Measurements from ENCODE around the gene SERBP1. TPM values are rescaled to one million over a fixed set of nuclear protein-coding genes. Genes with fewer than 3 reads are reported as not detected.

SERBP1 gene
- total RNA-seq: 100 to 1,000 TPM; 122 to 183 (median 155) TPM
- 100 to 1,000 TPM in 1 of 3 donors, 10 to 100 TPM in 2; 59.7 to 226 (median 79.5) TPM for polyA plus RNA-seq
- long read RNA-seq, donor 1, full-length matches to known transcripts: 78 of 220 reads
- long read RNA-seq, donor 1, partial matches to known transcripts: 142 of 220 reads
- long read RNA-seq, donor 1, other reads (novel, unspliced or antisense): 0 of 220 reads
- long read RNA-seq, donor 2, full-length matches to known transcripts: 47 of 163 reads
- long read RNA-seq, donor 2, partial matches to known transcripts: 116 of 163 reads
- long read RNA-seq, donor 2, other reads (novel, unspliced or antisense): 0 of 163 reads
- long read RNA-seq, donor 3, full-length matches to known transcripts: 37 of 76 reads
- long read RNA-seq, donor 3, partial matches to known transcripts: 39 of 76 reads
- long read RNA-seq, donor 3, other reads (novel, unspliced or antisense): 0 of 76 reads
- long read RNA-seq, donor 4, full-length matches to known transcripts: 70 of 83 reads
- long read RNA-seq, donor 4, partial matches to known transcripts: 10 of 83 reads
- long read RNA-seq, donor 4, other reads (novel, unspliced or antisense): 3 of 83 reads
- long read RNA-seq, donor 5, full-length matches to known transcripts: 270 of 285 reads
- long read RNA-seq, donor 5, partial matches to known transcripts: 7 of 285 reads
- long read RNA-seq, donor 5, other reads (novel, unspliced or antisense): 8 of 285 reads
- long read RNA-seq, donor 6, full-length matches to known transcripts: 42 of 63 reads
- long read RNA-seq, donor 6, partial matches to known transcripts: 19 of 63 reads
- long read RNA-seq, donor 6, other reads (novel, unspliced or antisense): 2 of 63 reads
- long read RNA-seq, donor 7, full-length matches to known transcripts: 41 of 98 reads
- long read RNA-seq, donor 7, partial matches to known transcripts: 57 of 98 reads
- long read RNA-seq, donor 7, other reads (novel, unspliced or antisense): 0 of 98 reads
- long read RNA-seq, donor 8, full-length matches to known transcripts: 109 of 239 reads
- long read RNA-seq, donor 8, partial matches to known transcripts: 125 of 239 reads
- long read RNA-seq, donor 8, other reads (novel, unspliced or antisense): 5 of 239 reads
- long read RNA-seq, donor 9, full-length matches to known transcripts: 36 of 90 reads
- long read RNA-seq, donor 9, partial matches to known transcripts: 54 of 90 reads
- long read RNA-seq, donor 9, other reads (novel, unspliced or antisense): 0 of 90 reads
- long read RNA-seq, donor 10, full-length matches to known transcripts: 45 of 68 reads
- long read RNA-seq, donor 10, partial matches to known transcripts: 23 of 68 reads
- long read RNA-seq, donor 10, other reads (novel, unspliced or antisense): 0 of 68 reads

GRCh38 chr1:67430358-67431155, at the start of gene SERBP1:
TSS of gene SERBP1 (minus strand) at chr1:67430402. CDS start at chr1:67430300, 102 bp downstream.
- H3K9me3 ChIP-seq (replicated peaks in 1 of 3): no peaks in the 10 kb centered on the region
- WGBS, 4 donors: 0% methylated on average over 2 to 62 of the region's 62 CpGs
- H3K27me3 ChIP-seq: no peaks in the 10 kb centered on the region
- intact Hi-C loops (cut with DNase I): no loop called here
- peaks cover 0 to 8% of the 10 kb centered on the region in 2 donors for H3K36me3 ChIP-seq (replicated peaks in 1 of 2)
- H3K4me1 ChIP-seq (replicated peaks in 1 of 2): peaks cover 15 to 35% of the 10 kb centered on the region in 2 donors
- H3K27ac ChIP-seq: peak within 1 kb of the TSS; percentile 83 to 96 (median 92)
- H3K4me3 ChIP-seq: peak within 1 kb of the TSS; percentile 87 to 100 (median 92)
- peak; percentile 96 to 98 (median 96) for DNase-seq
- peak in 1 of 6 experiments; percentile 5 for TF ChIP-seq CTCF (IDR thresholded peaks at IDR 0.05)
- TF ChIP-seq POLR2A (IDR thresholded peaks at IDR 0.05): peak; percentile 28 to 70

DNA sequence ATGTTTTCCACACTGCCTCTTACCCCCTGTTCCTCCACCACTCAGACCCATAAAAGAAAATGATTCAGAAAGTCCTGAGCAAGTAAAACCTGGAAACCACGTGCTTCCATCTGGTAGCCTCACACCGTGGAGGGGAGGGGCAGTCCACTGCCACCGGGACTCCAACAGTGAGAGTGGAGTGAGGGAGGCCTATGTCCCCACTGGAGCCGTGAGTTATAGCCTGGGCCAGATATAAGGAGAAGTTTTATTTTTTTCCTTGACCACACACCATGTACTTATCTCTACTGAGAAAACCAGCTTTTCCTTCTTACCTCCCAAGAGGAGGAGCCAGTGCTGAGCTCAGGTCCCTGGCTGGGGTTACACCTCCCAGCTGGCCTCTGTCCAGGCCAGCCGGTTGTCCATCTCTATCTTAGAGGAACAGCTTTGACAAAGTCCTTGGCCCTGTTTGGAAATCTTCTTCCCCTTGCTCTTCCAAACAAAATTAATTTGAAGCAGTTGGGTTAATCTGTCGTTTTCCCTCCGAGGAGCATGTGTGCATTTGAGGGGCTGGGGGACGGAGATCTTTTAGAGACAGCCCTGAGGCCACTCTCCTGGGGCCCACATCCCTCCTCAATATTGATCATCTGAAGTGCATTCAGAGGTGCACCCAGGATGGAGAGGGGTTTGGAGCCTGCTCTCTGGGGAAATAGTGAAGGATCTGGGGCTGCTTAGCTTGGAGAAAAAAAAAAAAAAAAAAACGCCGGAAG, 49.1 kb upstream of the SERBP1 start:
- H3K4me3 ChIP-seq: peak overlapping the region in 1 of 4 donors; percentile 20

GRCh38 chr1:67476906-67477305, 46.7 kb upstream of the SERBP1 start:
- Histone ChIP-seq H3K4me1 (replicated peaks in 1 of 2) (peaks cover 4 to 16% of the 10 kb centered on the region in 2 donors), H3K27me3 (no peaks in the 10 kb centered on the region), H3K27ac (no peak overlapping the region), H3K4me3 (no peak overlapping the region), H3K9me3 (replicated peaks in 1 of 3) (no peaks in the 10 kb centered on the region), H3K36me3 (replicated peaks in 1 of 2) (no peaks in the 10 kb centered on the region)
- TF ChIP-seq CTCF (IDR thresholded peaks at IDR 0.05) (no peak), POLR2A (IDR thresholded peaks at IDR 0.05) (no peak)
- 67 to 78% (median 69%) methylated on average over 5 of the region's 5 CpGs for WGBS, 4 donors
- no peak for DNase-seq
- intact Hi-C loops (cut with DNase I): no loop called here

More for the DNA sequence above, 49.1 kb upstream of the SERBP1 start:
- 13 to 26% (median 21%) methylated on average over 10 of the region's 10 CpGs for WGBS, 4 donors
- Histone ChIP-seq H3K4me1 (replicated peaks in 1 of 2) (peaks cover 4 to 16% of the 10 kb centered on the region in 2 donors), H3K36me3 (replicated peaks in 1 of 2) (no peaks in the 10 kb centered on the region), H3K27ac (peak overlapping the region in 2 of 5 donors; percentile 54 to 60), H3K27me3 (no peaks in the 10 kb centered on the region), H3K9me3 (replicated peaks in 1 of 3) (no peaks in the 10 kb centered on the region)
- peak; percentile 42 to 86 (median 72) for DNase-seq
- TF ChIP-seq POLR2A (IDR thresholded peaks at IDR 0.05): no peak
- intact Hi-C loops (cut with DNase I): no loop called here

Data from adrenal gland (tissue), 19 donors.